ENCODE data around the gene PIGX.
A peak's percentile ranks its signal among the peaks of the same experiment; 100 is the strongest.

PIGX gene

GRCh38 chr3:196689941-196690660 lies 22.1 kb upstream of the PIGX start:
- H3K4me1 ChIP-seq (ENCODE audit: control insufficient read depth in 1 of 2, insufficient read depth in 2 of 2, low read length in 2 of 2) = no peaks in the 10 kb centered on the region
- no peaks in the 10 kb centered on the region for H3K79me2 ChIP-seq (ENCODE audit: control insufficient read depth, insufficient read depth, low read length, poor library complexity)
- H4K8ac ChIP-seq (ENCODE audit: low read depth, low read length) = no peak overlapping the region
- no peak overlapping the region for H3K18ac ChIP-seq (ENCODE audit: low read length)
- no peak overlapping the region for H3K23ac ChIP-seq (ENCODE audit: low read length)
- H2BK120ac ChIP-seq (ENCODE audit: insufficient read depth, low read length, poor library complexity) = no peak overlapping the region
- no peak overlapping the region for H2AFZ ChIP-seq (ENCODE audit: insufficient read depth, low read length, poor library complexity)
- no peaks in the 10 kb centered on the region for H3K27me3 ChIP-seq (ENCODE audit: insufficient read depth, low read length)
- no peak overlapping the region for H2BK12ac ChIP-seq (ENCODE audit: low read length)
- no peak overlapping the region for H3K9ac ChIP-seq (ENCODE audit: low read length)
- DNase-seq = no peak
- H3K4me2 ChIP-seq (ENCODE audit: low read length) = no peak overlapping the region
- H4K12ac ChIP-seq (ENCODE audit: low read depth, low read length) = no peak overlapping the region
- no CpG with 5 or more reads among the region's 17 CpGs for WGBS (ENCODE audit: extremely low coverage, insufficient coverage, insufficient read length)
- no peak overlapping the region for H2BK5ac ChIP-seq (ENCODE audit: low read depth, low read length, poor library complexity)
- peaks cover 4% of the 10 kb centered on the region for H3K9me3 ChIP-seq (ENCODE audit: insufficient read depth, low read depth, low read length)
- no peak overlapping the region for H3K4me3 ChIP-seq (ENCODE audit: low read depth, low read length)
- no peak overlapping the region for H4K91ac ChIP-seq (ENCODE audit: low read depth, low read length)
- H3K27ac ChIP-seq (ENCODE audit: low read depth, low read length) = no peak overlapping the region
- H3K79me1 ChIP-seq (ENCODE audit: low read length) = no peaks in the 10 kb centered on the region
- no peak overlapping the region for H3K14ac ChIP-seq (ENCODE audit: low read length)
- no peak overlapping the region for H3K4ac ChIP-seq (ENCODE audit: low read depth, low read length)
- no peak overlapping the region for H2AK5ac ChIP-seq (ENCODE audit: low read length)
- H3K36me3 ChIP-seq (ENCODE audit: control insufficient read depth in 1 of 2, insufficient read depth in 2 of 2, low read length in 2 of 2) = no peaks in the 10 kb centered on the region

GRCh38 chr3:196691386-196691785 lies 20.8 kb upstream of the PIGX start:
- Histone ChIP-seq H2AFZ (ENCODE audit: insufficient read depth, low read length, poor library complexity) (no peak overlapping the region), H3K36me3 (ENCODE audit: control insufficient read depth in 1 of 2, insufficient read depth in 2 of 2, low read length in 2 of 2) (no peaks in the 10 kb centered on the region), H3K14ac (ENCODE audit: low read length) (no peak overlapping the region), H3K27ac (ENCODE audit: low read depth, low read length) (no peak overlapping the region), H4K91ac (ENCODE audit: low read depth, low read length) (no peak overlapping the region), H3K4me3 (ENCODE audit: low read depth, low read length) (no peak overlapping the region), H2AK5ac (ENCODE audit: low read length) (no peak overlapping the region), H2BK5ac (ENCODE audit: low read depth, low read length, poor library complexity) (no peak overlapping the region), H2BK12ac (ENCODE audit: low read length) (no peak overlapping the region), H3K4me2 (ENCODE audit: low read length) (no peak overlapping the region), H4K8ac (ENCODE audit: low read depth, low read length) (no peak overlapping the region), H3K4ac (ENCODE audit: low read depth, low read length) (no peak overlapping the region), H2BK120ac (ENCODE audit: insufficient read depth, low read length, poor library complexity) (no peak overlapping the region), H3K79me2 (ENCODE audit: control insufficient read depth, insufficient read depth, low read length, poor library complexity) (no peaks in the 10 kb centered on the region), H3K18ac (ENCODE audit: low read length) (no peak overlapping the region), H3K9ac (ENCODE audit: low read length) (no peak overlapping the region), H3K9me3 (ENCODE audit: insufficient read depth, low read depth, low read length) (peaks cover 7% of the 10 kb centered on the region), H3K23ac (ENCODE audit: low read length) (no peak overlapping the region), H3K27me3 (ENCODE audit: insufficient read depth, low read length) (no peaks in the 10 kb centered on the region), H3K79me1 (ENCODE audit: low read length) (no peaks in the 10 kb centered on the region), H4K12ac (ENCODE audit: low read depth, low read length) (no peak overlapping the region), H3K4me1 (ENCODE audit: control insufficient read depth in 1 of 2, insufficient read depth in 2 of 2, low read length in 2 of 2) (no peaks in the 10 kb centered on the region)
- no peak for DNase-seq
- no CpG with 5 or more reads among the region's 8 CpGs for WGBS (ENCODE audit: extremely low coverage, insufficient coverage, insufficient read length)

- Histone ChIP-seq H3K23ac (ENCODE audit: low read length) (no peak overlapping the region), H4K91ac (ENCODE audit: low read depth, low read length) (no peak overlapping the region), H2BK12ac (ENCODE audit: low read length) (no peak overlapping the region), H3K14ac (ENCODE audit: low read length) (no peak overlapping the region), H2BK5ac (ENCODE audit: low read depth, low read length, poor library complexity) (no peak overlapping the region), H4K8ac (ENCODE audit: low read depth, low read length) (no peak overlapping the region), H2AFZ (ENCODE audit: insufficient read depth, low read length, poor library complexity) (no peak overlapping the region), H4K12ac (ENCODE audit: low read depth, low read length) (no peak overlapping the region), H3K9ac (ENCODE audit: low read length) (no peak overlapping the region), H3K27me3 (ENCODE audit: insufficient read depth, low read length) (no peaks in the 10 kb centered on the region), H2AK5ac (ENCODE audit: low read length) (no peak overlapping the region), H3K4me2 (ENCODE audit: low read length) (no peak overlapping the region), H3K4me3 (ENCODE audit: low read depth, low read length) (no peak overlapping the region), H3K9me3 (ENCODE audit: insufficient read depth, low read depth, low read length) (peaks cover 7% of the 10 kb centered on the region), H3K79me1 (ENCODE audit: low read length) (no peaks in the 10 kb centered on the region), H3K27ac (ENCODE audit: low read depth, low read length) (no peak overlapping the region), H2BK120ac (ENCODE audit: insufficient read depth, low read length, poor library complexity) (no peak overlapping the region), H3K4ac (ENCODE audit: low read depth, low read length) (no peak overlapping the region), H3K36me3 (ENCODE audit: control insufficient read depth in 1 of 2, insufficient read depth in 2 of 2, low read length in 2 of 2) (no peaks in the 10 kb centered on the region), H3K4me1 (ENCODE audit: control insufficient read depth in 1 of 2, insufficient read depth in 2 of 2, low read length in 2 of 2) (no peaks in the 10 kb centered on the region), H3K18ac (ENCODE audit: low read length) (no peak overlapping the region), H3K79me2 (ENCODE audit: control insufficient read depth, insufficient read depth, low read length, poor library complexity) (no peaks in the 10 kb centered on the region)
- no CpG with 5 or more reads among the region's 1 CpG for WGBS (ENCODE audit: extremely low coverage, insufficient coverage, insufficient read length)
- DNase-seq = no peak
Measured at GRCh38 chr3:196694202-196694638, 18.0 kb upstream of the PIGX start.

GRCh38 chr3:196694941-196695848 lies 17.0 kb upstream of the PIGX start:
- whole genome bisulfite sequencing (ENCODE audit: extremely low coverage, insufficient coverage, insufficient read length) = 100% methylated on average over 3 of the region's 17 CpGs
- H2BK120ac ChIP-seq (ENCODE audit: insufficient read depth, low read length, poor library complexity) = no peak overlapping the region

More at GRCh38 chr3:196694941-196695848, 17.0 kb upstream of the PIGX start:
- H3K79me1 ChIP-seq (ENCODE audit: low read length) = no peaks in the 10 kb centered on the region
- no peak overlapping the region for H3K18ac ChIP-seq (ENCODE audit: low read length)
- DNase-seq = no peak
- no peak overlapping the region for H3K23ac ChIP-seq (ENCODE audit: low read length)
- H3K14ac ChIP-seq (ENCODE audit: low read length) = no peak overlapping the region
- H3K27ac ChIP-seq (ENCODE audit: low read depth, low read length) = no peak overlapping the region
- H4K12ac ChIP-seq (ENCODE audit: low read depth, low read length) = no peak overlapping the region
- no peak overlapping the region for H3K4me2 ChIP-seq (ENCODE audit: low read length)
- H3K9me3 ChIP-seq (ENCODE audit: insufficient read depth, low read depth, low read length) = peaks cover 7% of the 10 kb centered on the region
- no peaks in the 10 kb centered on the region for H3K27me3 ChIP-seq (ENCODE audit: insufficient read depth, low read length)
- H2AK5ac ChIP-seq (ENCODE audit: low read length) = no peak overlapping the region
- H4K8ac ChIP-seq (ENCODE audit: low read depth, low read length) = no peak overlapping the region
- no peaks in the 10 kb centered on the region for H3K36me3 ChIP-seq (ENCODE audit: control insufficient read depth in 1 of 2, insufficient read depth in 2 of 2, low read length in 2 of 2)
- H2AFZ ChIP-seq (ENCODE audit: insufficient read depth, low read length, poor library complexity) = no peak overlapping the region
- H3K4me1 ChIP-seq (ENCODE audit: control insufficient read depth in 1 of 2, insufficient read depth in 2 of 2, low read length in 2 of 2) = peaks cover 0 to 1% of the 10 kb centered on the region in 2 experiments
- no peak overlapping the region for H3K4ac ChIP-seq (ENCODE audit: low read depth, low read length)
- H3K79me2 ChIP-seq (ENCODE audit: control insufficient read depth, insufficient read depth, low read length, poor library complexity) = no peaks in the 10 kb centered on the region
- no peak overlapping the region for H2BK5ac ChIP-seq (ENCODE audit: low read depth, low read length, poor library complexity)
- no peak overlapping the region for H3K9ac ChIP-seq (ENCODE audit: low read length)
- H3K4me3 ChIP-seq (ENCODE audit: low read depth, low read length) = peak overlapping the region; percentile 61
- H2BK12ac ChIP-seq (ENCODE audit: low read length) = no peak overlapping the region
- no peak overlapping the region for H4K91ac ChIP-seq (ENCODE audit: low read depth, low read length)
